Fibroblast of villous mesenchyme (primary cell): Measurements from ENCODE around the gene KARS1. TPM values are rescaled to one million over a fixed set of nuclear protein-coding genes. Genes with fewer than 3 reads are reported as not detected.

Experiments
- DNase-seq: peaks from one replicate; pipeline ENCODE4 v3.0.0-alpha.2; 2010; ENCODE audit warnings: low read depth
- H3K4me3 ChIP-seq: 2 replicates; pipeline ENCODE4 v1.5.1; 2011; ENCODE audit warnings: low read depth, mild to moderate bottlenecking, low read length
- CTCF ChIP-seq: IDR thresholded peaks from 2 replicates; pipeline ENCODE4 v1.5.1; 2012; ENCODE audit warnings: low read depth, mild to moderate bottlenecking, low read length; ENCODE audit not compliant: insufficient read depth
- total RNA-seq: library from RNA; depleted of rRNA; stranded (reverse); fragments of >200 nt; gene quantifications from 2 replicates; pipeline ENCODE4 v1.2.3, GENCODE V29; 2012

The KARS1 gene
- total RNA-seq, 1 donor: 157 TPM

- H3K4me3 ChIP-seq: no peak overlapping the region
- no peak for TF ChIP-seq CTCF
- DNase-seq: peak; percentile 82
These were observed 56.3 kb downstream of the KARS1 start for GRCh38 chr16:75590920-75591843.

- no peak for TF ChIP-seq CTCF
- no peak for DNase-seq
- H3K4me3 ChIP-seq: no peak overlapping the region
These were observed 58.2 kb downstream of the KARS1 start for GRCh38 chr16:75589306-75589705.

GRCh38 chr16:75588716-75589115 is 58.7 kb downstream of the KARS1 start:
- H3K4me3 ChIP-seq: no peak overlapping the region
- DNase-seq: no peak

DNA sequence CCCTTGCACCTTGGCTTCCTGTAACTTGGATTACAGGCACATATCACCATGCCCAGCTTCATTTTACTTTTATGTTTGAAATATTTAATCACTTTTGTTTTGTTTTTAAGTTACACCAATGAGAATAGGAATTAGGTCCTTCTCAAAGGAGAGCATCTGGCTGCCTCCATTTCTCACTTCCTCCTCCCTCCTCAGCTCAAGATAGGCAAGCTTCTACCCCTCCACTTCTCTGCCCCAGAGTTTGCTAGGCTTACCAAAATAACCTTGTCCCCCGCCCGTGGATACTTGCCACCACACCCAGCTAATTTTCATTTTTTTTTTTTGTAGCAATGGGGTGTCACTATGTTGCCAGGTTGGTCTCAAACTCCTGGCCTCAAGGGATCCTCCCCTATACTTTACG is 63.4 kb downstream of the KARS1 start:
- TF ChIP-seq CTCF: no peak
- DNase-seq: no peak

More at GRCh38 chr16:75588716-75589115, 58.7 kb downstream of the KARS1 start:
- TF ChIP-seq CTCF: no peak

GRCh38 chr16:75579281-75579834 is 68.1 kb downstream of the KARS1 start:
- TF ChIP-seq CTCF: no peak
- no peak overlapping the region for H3K4me3 ChIP-seq
- no peak for DNase-seq

More for the DNA sequence above, 63.4 kb downstream of the KARS1 start:
- no peak overlapping the region for H3K4me3 ChIP-seq

DNA sequence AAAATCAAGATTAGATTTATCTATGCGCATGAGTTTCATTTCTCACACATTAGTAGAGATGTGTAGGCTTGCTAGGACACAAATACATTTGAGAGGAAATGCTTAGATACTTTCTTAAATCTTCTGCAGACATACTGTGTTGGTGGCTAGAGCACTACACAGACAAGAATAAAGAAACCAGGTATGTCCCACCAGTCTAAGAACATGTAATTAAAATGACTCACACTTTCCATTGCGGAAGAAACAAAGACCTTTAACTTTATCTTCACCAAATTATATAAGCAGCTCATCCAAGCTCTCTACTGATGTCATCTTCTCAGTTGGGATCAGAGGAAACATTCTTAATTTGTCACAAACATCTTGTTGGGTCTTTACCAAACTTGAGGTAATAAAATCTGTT is 68.7 kb downstream of the KARS1 start:
- no peak for DNase-seq
- TF ChIP-seq CTCF: no peak
- no peak overlapping the region for H3K4me3 ChIP-seq
